Thyroid gland (tissue), 4 donors: ENCODE data around the gene RPN1. TPM values are rescaled to one million over a fixed set of nuclear protein-coding genes. Genes with fewer than 3 reads are reported as not detected.

Source experiments
- DNase-seq, 2 donors: peaks; one replicate each; pipeline ENCODE4 v3.0.0-alpha.2; 2019
- H3K27ac ChIP-seq, 3 donors: fragments of 200-600 bp; sonication (generic); 1 replicate in 2 of 3; 2 replicates in 1 of 3; pipeline ENCODE4 v1.5.1; 2016 to 2019; ENCODE audit warnings: mild to moderate bottlenecking in 1 of 3, moderate library complexity in 1 of 3
- H3K27me3 ChIP-seq: fragments of 200-600 bp; sonication (generic); one replicate; pipeline ENCODE4 v1.5.1; 2019
- H3K36me3 ChIP-seq, 2 donors: fragments of 200-600 bp; sonication (generic); one replicate each; pipeline ENCODE4 v1.5.1; 2016 to 2019
- H3K4me1 ChIP-seq, 2 donors: fragments of 200-600 bp; sonication (generic); one replicate each; pipeline ENCODE4 v1.5.1; 2017 to 2019
- H3K4me3 ChIP-seq, 3 donors: fragments of 200-600 bp; sonication (generic); replicated peaks in 1 of 3; 1 replicate in 2 of 3; 2 replicates in 1 of 3; pipeline ENCODE4 v1.5.1; 2016; ENCODE audit warnings: mild to moderate bottlenecking in 1 of 3
- H3K9me3 ChIP-seq: fragments of 200-600 bp; sonication (generic); one replicate; pipeline ENCODE4 v1.5.1; 2017
- CTCF ChIP-seq, 6 experiments: fragments of 200-600 bp in 3 of 6; fragments of 450-650 bp in 3 of 6; sonication (generic) in 3 of 6; IDR thresholded peaks; one replicate each; pipeline ENCODE4 v1.5.1; 2016 to 2019; ENCODE audit warnings: antibody characterized with exemption in 6 of 6, mild to moderate bottlenecking in 2 of 6, inconsistent platforms in 1 of 6, moderate library complexity in 1 of 6
- POLR2A ChIP-seq, 2 donors: fragments of 450-650 bp; IDR thresholded peaks; one replicate each; pipeline ENCODE4 v1.6.1; 2017; ENCODE audit warnings: antibody characterized with exemption in 2 of 2, mild to moderate bottlenecking in 2 of 2, moderate library complexity in 1 of 2
- WGBS, 2 donors: methylation state at CpG; one replicate each; pipeline ENCODE4 v1.1.5; 2017; 5-methylcytosine and 5-hydroxymethylcytosine counted together
- intact Hi-C: fragments of 100-400 bp; cut with DNase I; formaldehyde crosslinking; loops from one replicate; pipeline ENCODE4 v1.15.1; 2023
- total RNA-seq, 4 donors: library from RNA; depleted of rRNA; stranded (reverse); fragments of >200 nt; gene quantifications; one replicate each; pipeline ENCODE4 v1.2.3, GENCODE V29; 2016

The RPN1 gene
- total RNA-seq, 4 donors from 2014 or later, result 368 to 750 (median 528) TPM

GRCh38 chr3:128689060-128689459 is 38.4 kb upstream of the RPN1 start:
- Histone ChIP-seq H3K4me3 (no peak overlapping the region), H3K4me1 (no peaks in the 10 kb centered on the region), H3K36me3 (no peaks in the 10 kb centered on the region), H3K9me3 (no peaks in the 10 kb centered on the region), H3K27me3 (no peaks in the 10 kb centered on the region), H3K27ac (no peak overlapping the region)
- 93 to 97% methylated on average over 5 of the region's 5 CpGs for WGBS, 2 donors
- intact Hi-C loops, result loop anchor here (10.0 kb wide), 1 partner anchor 156 kb away; no protein-coding TSS in a partner anchor
- TF ChIP-seq CTCF (IDR thresholded peaks at IDR 0.05) (no peak), POLR2A (IDR thresholded peaks at IDR 0.05) (no peak)
- DNase-seq, result no peak

- H3K9me3 ChIP-seq, result no peaks in the 10 kb centered on the region
- intact Hi-C loops, result loop anchor here (10.0 kb wide), 1 partner anchor 158 kb away; no protein-coding TSS in a partner anchor
- WGBS, 2 donors, result 93 to 96% methylated on average over 8 of the region's 8 CpGs
- no peaks in the 10 kb centered on the region for H3K27me3 ChIP-seq
- TF ChIP-seq CTCF (IDR thresholded peaks at IDR 0.05), result no peak
- TF ChIP-seq POLR2A (IDR thresholded peaks at IDR 0.05), result no peak
- peaks cover 0 to 3% of the 10 kb centered on the region in 2 donors for H3K4me1 ChIP-seq
- no peak overlapping the region for H3K27ac ChIP-seq
- no peaks in the 10 kb centered on the region for H3K36me3 ChIP-seq
- no peak overlapping the region for H3K4me3 ChIP-seq
- DNase-seq, result no peak
Observed at GRCh38 chr3:128686465-128686864, 35.8 kb upstream of the RPN1 start.

GRCh38 chr3:128684986-128685726 is 34.5 kb upstream of the RPN1 start:
- 92 to 94% methylated on average over 11 of the region's 11 CpGs for WGBS, 2 donors

GRCh38 chr3:128683957-128684356 is 33.3 kb upstream of the RPN1 start:
- no peak for DNase-seq
- Histone ChIP-seq H3K4me1 (peaks cover 0 to 8% of the 10 kb centered on the region in 2 donors), H3K4me3 (no peak overlapping the region), H3K27ac (no peak overlapping the region), H3K27me3 (no peaks in the 10 kb centered on the region), H3K36me3 (no peaks in the 10 kb centered on the region), H3K9me3 (no peaks in the 10 kb centered on the region)
- intact Hi-C loops, result loop anchor here (5.0 to 10.0 kb wide), 2 partner anchors 103 to 161 kb away; no protein-coding TSS in a partner anchor
- 70 to 77% methylated on average over 3 of the region's 3 CpGs for WGBS, 2 donors
- TF ChIP-seq CTCF (IDR thresholded peaks at IDR 0.05) (no peak), POLR2A (IDR thresholded peaks at IDR 0.05) (no peak)

More at GRCh38 chr3:128684986-128685726, 34.5 kb upstream of the RPN1 start:
- peaks cover 0 to 5% of the 10 kb centered on the region in 2 donors for H3K4me1 ChIP-seq
- H3K27ac ChIP-seq, result no peak overlapping the region
- H3K9me3 ChIP-seq, result no peaks in the 10 kb centered on the region
- no peaks in the 10 kb centered on the region for H3K27me3 ChIP-seq
- no peak overlapping the region for H3K4me3 ChIP-seq
- DNase-seq, result no peak
- intact Hi-C loops, result loop anchor here (5.0 to 10.0 kb wide), 2 partner anchors 102 to 160 kb away; no protein-coding TSS in a partner anchor
- no peak for TF ChIP-seq CTCF (IDR thresholded peaks at IDR 0.05)
- TF ChIP-seq POLR2A (IDR thresholded peaks at IDR 0.05), result no peak
- no peaks in the 10 kb centered on the region for H3K36me3 ChIP-seq

GRCh38 chr3:128681369-128681829 is 30.8 kb upstream of the RPN1 start:
- WGBS, 2 donors, result 48 to 49% methylated on average over 9 of the region's 9 CpGs
- Histone ChIP-seq H3K36me3 (no peaks in the 10 kb centered on the region), H3K27me3 (no peaks in the 10 kb centered on the region), H3K27ac (peak overlapping the region; percentile 92 to 96 (median 94)), H3K4me1 (peaks cover 0 to 8% of the 10 kb centered on the region in 2 donors), H3K4me3 (peak overlapping the region; percentile 3 to 75 (median 42)), H3K9me3 (no peaks in the 10 kb centered on the region)
- TF ChIP-seq CTCF (IDR thresholded peaks at IDR 0.05) (no peak), POLR2A (IDR thresholded peaks at IDR 0.05) (no peak)
- DNase-seq, result no peak
- intact Hi-C loops, result loop anchor here (5.0 to 10.0 kb wide), 2 partner anchors 106 to 163 kb away; no protein-coding TSS in a partner anchor
